ENCODE measurements around the gene KLHL42.
"Not testable (repeated sequence)": the region's sequence is repeated elsewhere in the genome, so short reads cannot be mapped to it uniquely, and the experiment has no call there.

Gene KLHL42

GRCh38 chr12:27779920-27780611 lies at the start of gene KLHL42, which contains the start of gene MANSC4:
KLHL42 (plus strand) TSS chr12:27780233; CDS start chr12:27780331, 98 bp downstream.
MANSC4 (minus strand) TSS chr12:27780236; CDS start chr12:27771276, 8,960 bp downstream.
- peak; percentile 66 to 67 for DNase-seq

- DNase-seq = no peak
Measured at GRCh38 chr12:27732281-27732680, 47.8 kb upstream of the KLHL42 start.

GRCh38 chr12:27733052-27733656 lies 46.9 kb upstream of the KLHL42 start:
- DNase-seq = peak; percentile 31 to 38

GRCh38 chr12:27733791-27734190 lies 46.2 kb upstream of the KLHL42 start:
- no peak for DNase-seq

- not testable (repeated sequence) for DNase-seq
Measured at GRCh38 chr12:27734321-27734720, 45.7 kb upstream of the KLHL42 start.

GRCh38 chr12:27743601-27744000 lies 36.4 kb upstream of the KLHL42 start:
- DNase-seq = no peak

- DNase-seq = not testable (repeated sequence)
Measured at GRCh38 chr12:27745734-27746133, 34.3 kb upstream of the KLHL42 start.

- DNase-seq = no peak
Measured at GRCh38 chr12:27747111-27747820, 32.8 kb upstream of the KLHL42 start.

GRCh38 chr12:27751386-27752047 lies 28.5 kb upstream of the KLHL42 start:
- DNase-seq = no peak

GRCh38 chr12:27754795-27755194 lies 25.2 kb upstream of the KLHL42 start:
- DNase-seq = no peak

GRCh38 chr12:27756670-27757195 lies 23.3 kb upstream of the KLHL42 start:
- no peak for DNase-seq

GRCh38 chr12:27762757-27763156 lies 17.3 kb upstream of the KLHL42 start:
- no peak for DNase-seq

- DNase-seq = no peak
Measured at GRCh38 chr12:27766587-27766986, 13.4 kb upstream of the KLHL42 start.

GRCh38 chr12:27769142-27769673 lies 10.8 kb upstream of the KLHL42 start:
- no peak for DNase-seq

GRCh38 chr12:27771481-27772327 lies 8.3 kb upstream of the KLHL42 start:
- DNase-seq = no peak

- no peak for DNase-seq
Measured at GRCh38 chr12:27772328-27773049, 7.5 kb upstream of the KLHL42 start.

- DNase-seq = no peak
Measured at GRCh38 chr12:27777141-27777540, 2.9 kb upstream of the KLHL42 start.

GRCh38 chr12:27778206-27778605 lies 1.8 kb upstream of the KLHL42 start:
- no peak for DNase-seq

- DNase-seq = peak; percentile 20 to 21
Measured at GRCh38 chr12:27779416-27779919, 565 bp upstream of the KLHL42 start.

GRCh38 chr12:27780612-27781408 lies 777 bp downstream of the KLHL42 start:
- peak; percentile 16 to 37 for DNase-seq

Measured in stimulated activated CD4-positive, alpha-beta T cell treated with anti-CD3 and anti-CD28 coated beads, Interleukin-2, amount 100 ng/mL, for 24 hours (primary cell).